GM10248 (cell line): ENCODE results near the gene PLLP.

ENCODE experiments used
- CTCF ChIA-PET: fragments of 300-600 bp; sonication (Branson Sonifier 250); formaldehyde crosslinking; extraction: SDS; loops from one replicate; lab custom pipeline; 2021; ENCODE audit warnings: antibody characterized with exemption; lab: Yijun Ruan, JAX
- POLR2A ChIA-PET: fragments of 350-650 bp; sonication (Branson Sonifier 250); formaldehyde crosslinking; extraction: SDS; loops from one replicate; lab custom pipeline; 2020; ENCODE audit warnings: antibody characterized with exemption; lab: Yijun Ruan, JAX
- DNase-seq: peaks from one replicate; pipeline ENCODE4 v3.0.0; 2012; ENCODE audit errors: extremely low spot score
- CTCF ChIP-seq: IDR thresholded peaks from 2 replicates; pipeline ENCODE4 v1.5.1; 2012; ENCODE audit warnings: mild to moderate bottlenecking, low read depth; ENCODE audit errors: extremely low read depth, missing control alignments, control extremely low read depth

The PLLP gene

GRCh38 chr16:57258910-57259475, 25.5 kb downstream of the PLLP start:
- POLR2A ChIA-PET: interaction anchor here (0.6 kb wide), 1 partner anchor 328 kb away, joined by 4 read pairs; no protein-coding TSS in a partner anchor
- CTCF ChIA-PET: no interaction called here
- no peak for TF ChIP-seq CTCF
- DNase-seq: no peak

- no peak for DNase-seq
- POLR2A ChIA-PET: no interaction called here
- no peak for TF ChIP-seq CTCF
- CTCF ChIA-PET: no interaction called here
Observed at GRCh38 chr16:57258226-57258909, 26.1 kb downstream of the PLLP start.

GRCh38 chr16:57257455-57258070, 26.9 kb downstream of the PLLP start:
- DNase-seq: no peak
- ChIA-PET POLR2A (interaction anchor here (0.6 kb wide), 1 partner anchor 135 kb away, joined by 3 read pairs; no protein-coding TSS in a partner anchor), CTCF (interaction anchor here (1.0 to 1.2 kb wide), 2 partner anchors 15 to 17 kb away, joined by 3 to 4 read pairs; no protein-coding TSS in a partner anchor)
- TF ChIP-seq CTCF: no peak

- POLR2A ChIA-PET: interaction anchor here (0.6 to 2.3 kb wide), 2 partner anchors 11 to 135 kb away, joined by 3 to 10 read pairs; partner anchors contain the start of gene ARL2BP
- CTCF ChIA-PET: interaction anchor here (1.0 to 1.2 kb wide), 2 partner anchors 14 to 16 kb away, joined by 3 to 4 read pairs; no protein-coding TSS in a partner anchor
- TF ChIP-seq CTCF: no peak
- DNase-seq: no peak
Observed at GRCh38 chr16:57256601-57257395, 27.7 kb downstream of the PLLP start.

- DNase-seq: no peak
- ChIA-PET POLR2A (interaction anchor here (1.2 to 2.3 kb wide), 2 partner anchors 10 to 16 kb away, joined by 5 to 10 read pairs; partner anchors contain the start of gene ARL2BP), CTCF (no interaction called here)
- no peak for TF ChIP-seq CTCF
Observed at GRCh38 chr16:57255686-57256415, 28.6 kb downstream of the PLLP start.
